H1 (cell line): ENCODE results near the gene FBN3. TPM values are rescaled to one million over a fixed set of nuclear protein-coding genes. Genes with fewer than 3 reads are reported as not detected.

Source experiments
- CBX5 ChIP-seq: fragments of 300-800, 300-1000 bp; sonication (generic); IDR thresholded peaks from 2 replicates; pipeline ENCODE4 v1.7.1; 2016; ENCODE audit warnings: antibody characterized with exemption, low read length, low read depth
- FOSL1 ChIP-seq: IDR thresholded peaks from 2 replicates; pipeline ENCODE4 v1.6.1; 2011; ENCODE audit warnings: mild to moderate bottlenecking, low read depth, low read length, moderate library complexity; ENCODE audit not compliant: insufficient read depth
- MAFK ChIP-seq: IDR thresholded peaks from 2 replicates; pipeline ENCODE4 v1.6.1; 2012; ENCODE audit warnings: low read depth, mild to moderate bottlenecking, improper control_type of control experiment, low read length
- MAX ChIP-seq: IDR thresholded peaks from 2 replicates; pipeline ENCODE4 v1.6.1; 2012; ENCODE audit warnings: inconsistent platforms
- NRF1 ChIP-seq: IDR thresholded peaks from 2 replicates; pipeline ENCODE4 v1.6.1; 2011; ENCODE audit warnings: mild to moderate bottlenecking, low read depth, low read length, improper control_type of control experiment
- PHF8 ChIP-seq: fragments of 200-600 bp; sonication (generic); conservative IDR thresholded peaks from 2 replicates; pipeline ENCODE4 v1.7.1; 2012; ENCODE audit warnings: low read depth, mild to moderate bottlenecking, inconsistent platforms, low read length, moderate library complexity
- POLR2A ChIP-seq, 2 experiments: IDR thresholded peaks; 1 replicate in 1 of 2; 2 replicates in 1 of 2; pipeline ENCODE4 v1.6.1; 2011; ENCODE audit warnings: low read depth in 2 of 2, low read length in 2 of 2, mild to moderate bottlenecking in 2 of 2; ENCODE audit errors: control extremely low read depth in 1 of 2
- RFX5 ChIP-seq: IDR thresholded peaks from 2 replicates; pipeline ENCODE4 v1.6.1; 2011; ENCODE audit warnings: low read depth, low read length, improper control_type of control experiment, borderline replicate concordance
- SUZ12 ChIP-seq: fragments of 200-600 bp; sonication (generic); IDR thresholded peaks from 2 replicates; pipeline ENCODE4 v1.6.1; 2012; ENCODE audit warnings: mild to moderate bottlenecking, inconsistent platforms, low read length, moderate library complexity, mixed read lengths
- TBP ChIP-seq: IDR thresholded peaks from 2 replicates; pipeline ENCODE4 v1.6.1; 2011; ENCODE audit warnings: low read depth, low read length, improper control_type of control experiment
- TCF12 ChIP-seq: IDR thresholded peaks from 2 replicates; pipeline ENCODE4 v1.6.1; 2011; ENCODE audit warnings: low read depth, mild to moderate bottlenecking, low read length
- polyA plus RNA-seq, 7 experiments: library from polyadenylated mRNA; depleted of rRNA in 3 of 7; stranded (reverse) in 5 of 7; unstranded in 2 of 7; fragments of >200 nt in 5 of 7; fragments of 200-250 nt in 2 of 7; gene quantifications; 1 replicate in 5 of 7; 2 replicates in 1 of 7; 4 replicates in 1 of 7; pipeline versions ENCODE4 v1.2.1 to v1.2.3, GENCODE V29; 2011 to 2013; ENCODE audit warnings: missing spikeins in 2 of 7, mixed read lengths in 2 of 7
- total RNA-seq: library from RNA; stranded (reverse); fragmentation: NEBNext Ultra II Directional; extraction: Animal tissue kit (Norgen Biotek cat#: 25700); gene quantifications from 2 replicates; pipeline ENCODE4 v1.2.1, GENCODE V29; 2021
- TF ChIP-seq, protein P1 (sequence below): fragments of 300-600 bp; sonication (generic); IDR thresholded peaks from 2 replicates; pipeline ENCODE4 v1.7.1; 2012; ENCODE audit warnings: low read length, moderate library complexity, mild to moderate bottlenecking, inconsistent platforms; ENCODE audit not compliant: insufficient replicate concordance

FBN3 gene
- total and polyA plus RNA-seq, 2 of the 8 experiments (the other 6 are each of a cell fraction or from before 2014, with no cell fraction given): 37.1 to 38.7 TPM

- TF ChIP-seq, protein P1, sequence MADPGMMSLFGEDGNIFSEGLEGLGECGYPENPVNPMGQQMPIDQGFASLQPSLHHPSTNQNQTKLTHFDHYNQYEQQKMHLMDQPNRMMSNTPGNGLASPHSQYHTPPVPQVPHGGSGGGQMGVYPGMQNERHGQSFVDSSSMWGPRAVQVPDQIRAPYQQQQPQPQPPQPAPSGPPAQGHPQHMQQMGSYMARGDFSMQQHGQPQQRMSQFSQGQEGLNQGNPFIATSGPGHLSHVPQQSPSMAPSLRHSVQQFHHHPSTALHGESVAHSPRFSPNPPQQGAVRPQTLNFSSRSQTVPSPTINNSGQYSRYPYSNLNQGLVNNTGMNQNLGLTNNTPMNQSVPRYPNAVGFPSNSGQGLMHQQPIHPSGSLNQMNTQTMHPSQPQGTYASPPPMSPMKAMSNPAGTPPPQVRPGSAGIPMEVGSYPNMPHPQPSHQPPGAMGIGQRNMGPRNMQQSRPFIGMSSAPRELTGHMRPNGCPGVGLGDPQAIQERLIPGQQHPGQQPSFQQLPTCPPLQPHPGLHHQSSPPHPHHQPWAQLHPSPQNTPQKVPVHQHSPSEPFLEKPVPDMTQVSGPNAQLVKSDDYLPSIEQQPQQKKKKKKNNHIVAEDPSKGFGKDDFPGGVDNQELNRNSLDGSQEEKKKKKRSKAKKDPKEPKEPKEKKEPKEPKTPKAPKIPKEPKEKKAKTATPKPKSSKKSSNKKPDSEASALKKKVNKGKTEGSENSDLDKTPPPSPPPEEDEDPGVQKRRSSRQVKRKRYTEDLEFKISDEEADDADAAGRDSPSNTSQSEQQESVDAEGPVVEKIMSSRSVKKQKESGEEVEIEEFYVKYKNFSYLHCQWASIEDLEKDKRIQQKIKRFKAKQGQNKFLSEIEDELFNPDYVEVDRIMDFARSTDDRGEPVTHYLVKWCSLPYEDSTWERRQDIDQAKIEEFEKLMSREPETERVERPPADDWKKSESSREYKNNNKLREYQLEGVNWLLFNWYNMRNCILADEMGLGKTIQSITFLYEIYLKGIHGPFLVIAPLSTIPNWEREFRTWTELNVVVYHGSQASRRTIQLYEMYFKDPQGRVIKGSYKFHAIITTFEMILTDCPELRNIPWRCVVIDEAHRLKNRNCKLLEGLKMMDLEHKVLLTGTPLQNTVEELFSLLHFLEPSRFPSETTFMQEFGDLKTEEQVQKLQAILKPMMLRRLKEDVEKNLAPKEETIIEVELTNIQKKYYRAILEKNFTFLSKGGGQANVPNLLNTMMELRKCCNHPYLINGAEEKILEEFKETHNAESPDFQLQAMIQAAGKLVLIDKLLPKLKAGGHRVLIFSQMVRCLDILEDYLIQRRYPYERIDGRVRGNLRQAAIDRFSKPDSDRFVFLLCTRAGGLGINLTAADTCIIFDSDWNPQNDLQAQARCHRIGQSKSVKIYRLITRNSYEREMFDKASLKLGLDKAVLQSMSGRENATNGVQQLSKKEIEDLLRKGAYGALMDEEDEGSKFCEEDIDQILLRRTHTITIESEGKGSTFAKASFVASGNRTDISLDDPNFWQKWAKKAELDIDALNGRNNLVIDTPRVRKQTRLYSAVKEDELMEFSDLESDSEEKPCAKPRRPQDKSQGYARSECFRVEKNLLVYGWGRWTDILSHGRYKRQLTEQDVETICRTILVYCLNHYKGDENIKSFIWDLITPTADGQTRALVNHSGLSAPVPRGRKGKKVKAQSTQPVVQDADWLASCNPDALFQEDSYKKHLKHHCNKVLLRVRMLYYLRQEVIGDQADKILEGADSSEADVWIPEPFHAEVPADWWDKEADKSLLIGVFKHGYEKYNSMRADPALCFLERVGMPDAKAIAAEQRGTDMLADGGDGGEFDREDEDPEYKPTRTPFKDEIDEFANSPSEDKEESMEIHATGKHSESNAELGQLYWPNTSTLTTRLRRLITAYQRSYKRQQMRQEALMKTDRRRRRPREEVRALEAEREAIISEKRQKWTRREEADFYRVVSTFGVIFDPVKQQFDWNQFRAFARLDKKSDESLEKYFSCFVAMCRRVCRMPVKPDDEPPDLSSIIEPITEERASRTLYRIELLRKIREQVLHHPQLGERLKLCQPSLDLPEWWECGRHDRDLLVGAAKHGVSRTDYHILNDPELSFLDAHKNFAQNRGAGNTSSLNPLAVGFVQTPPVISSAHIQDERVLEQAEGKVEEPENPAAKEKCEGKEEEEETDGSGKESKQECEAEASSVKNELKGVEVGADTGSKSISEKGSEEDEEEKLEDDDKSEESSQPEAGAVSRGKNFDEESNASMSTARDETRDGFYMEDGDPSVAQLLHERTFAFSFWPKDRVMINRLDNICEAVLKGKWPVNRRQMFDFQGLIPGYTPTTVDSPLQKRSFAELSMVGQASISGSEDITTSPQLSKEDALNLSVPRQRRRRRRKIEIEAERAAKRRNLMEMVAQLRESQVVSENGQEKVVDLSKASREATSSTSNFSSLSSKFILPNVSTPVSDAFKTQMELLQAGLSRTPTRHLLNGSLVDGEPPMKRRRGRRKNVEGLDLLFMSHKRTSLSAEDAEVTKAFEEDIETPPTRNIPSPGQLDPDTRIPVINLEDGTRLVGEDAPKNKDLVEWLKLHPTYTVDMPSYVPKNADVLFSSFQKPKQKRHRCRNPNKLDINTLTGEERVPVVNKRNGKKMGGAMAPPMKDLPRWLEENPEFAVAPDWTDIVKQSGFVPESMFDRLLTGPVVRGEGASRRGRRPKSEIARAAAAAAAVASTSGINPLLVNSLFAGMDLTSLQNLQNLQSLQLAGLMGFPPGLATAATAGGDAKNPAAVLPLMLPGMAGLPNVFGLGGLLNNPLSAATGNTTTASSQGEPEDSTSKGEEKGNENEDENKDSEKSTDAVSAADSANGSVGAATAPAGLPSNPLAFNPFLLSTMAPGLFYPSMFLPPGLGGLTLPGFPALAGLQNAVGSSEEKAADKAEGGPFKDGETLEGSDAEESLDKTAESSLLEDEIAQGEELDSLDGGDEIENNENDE: no peak
- TF ChIP-seq POLR2A (IDR thresholded peaks at IDR 0.05; ENCODE audit: control extremely low read depth in 1 of 2, low read depth in 2 of 2, low read length in 2 of 2) (no peak), FOSL1 (no peak), TCF12 (no peak), NRF1 (no peak), CBX5 (no peak), RFX5 (no peak), MAFK (no peak), SUZ12 (no peak), TBP (no peak), PHF8 (no peak), MAX (no peak)
Measured at GRCh38 chr19:8025316-8025715, 124.1 kb downstream of the FBN3 start (continued).
